Measurements from ENCODE around the gene AKAP8.

GRCh38 chr19:15324791-15325519 is 54.6 kb downstream of the AKAP8 start:
- TF ChIP-seq CTCF (IDR thresholded peaks at IDR 0.05) (peak in 2 of 6 experiments; percentile 6 to 17), POLR2A (IDR thresholded peaks at IDR 0.05) (no peak)

Data from Peyer's patch (tissue), 4 donors.